H9 (cell line): ENCODE results near the gene OR5K4. TPM values are rescaled to one million over a fixed set of nuclear protein-coding genes. Genes with fewer than 3 reads are reported as not detected.

Source experiments
- DNase-seq: peaks from one replicate; pipeline ENCODE4 v3.0.0-alpha.2; 2017
- H2AFZ ChIP-seq: one replicate; pipeline ENCODE4 v1.6.1; 2013; ENCODE audit warnings: mild to moderate bottlenecking, low read length, control low read depth, moderate library complexity
- H2AK5ac ChIP-seq: 2 replicates; pipeline ENCODE4 v1.6.1; 2013; ENCODE audit warnings: low read length, control low read depth, mixed read lengths; ENCODE audit not compliant: insufficient read length
- H2BK120ac ChIP-seq: one replicate; pipeline ENCODE4 v1.6.1; 2013; ENCODE audit warnings: low read depth, mild to moderate bottlenecking, low read length, control low read depth, inconsistent platforms; ENCODE audit not compliant: poor library complexity, severe bottlenecking
- H2BK12ac ChIP-seq: 2 replicates; pipeline ENCODE4 v1.6.1; 2013; ENCODE audit warnings: low read length, control low read depth, mixed read lengths, low read depth; ENCODE audit not compliant: insufficient read length
- H2BK15ac ChIP-seq: 2 replicates; pipeline ENCODE4 v1.6.1; 2013; ENCODE audit warnings: low read depth, low read length, control low read depth
- H2BK20ac ChIP-seq: one replicate; pipeline ENCODE4 v1.6.1; 2013; ENCODE audit warnings: low read depth, mild to moderate bottlenecking, low read length, control low read depth, inconsistent platforms; ENCODE audit not compliant: poor library complexity, severe bottlenecking
- H2BK5ac ChIP-seq: 2 replicates; pipeline ENCODE4 v1.6.1; 2013; ENCODE audit warnings: low read length, control low read depth, mixed read lengths; ENCODE audit not compliant: insufficient read length
- H3K14ac ChIP-seq: 2 replicates; pipeline ENCODE4 v1.6.1; 2013; ENCODE audit warnings: low read length, control low read depth; ENCODE audit not compliant: insufficient read depth
- H3K18ac ChIP-seq: 2 replicates; pipeline ENCODE4 v1.6.1; 2013; ENCODE audit warnings: low read depth, mild to moderate bottlenecking, mixed read lengths, low read length, control low read depth; ENCODE audit not compliant: insufficient read length
- H3K23ac ChIP-seq: 2 replicates; pipeline ENCODE4 v1.6.1; 2013; ENCODE audit warnings: low read length, control low read depth, mixed read lengths, low read depth; ENCODE audit not compliant: insufficient read length
- H3K23me2 ChIP-seq: 2 replicates; pipeline ENCODE4 v1.6.1; 2013; ENCODE audit warnings: low read depth, mild to moderate bottlenecking, mixed read lengths, low read length, control low read depth; ENCODE audit not compliant: insufficient read length, poor library complexity, severe bottlenecking
- H3K27ac ChIP-seq: 2 replicates; pipeline ENCODE4 v1.5.1; 2013; ENCODE audit warnings: low read length, control low read depth, mixed read lengths, low read depth; ENCODE audit not compliant: insufficient read length
- H3K27me3 ChIP-seq: 2 replicates; pipeline ENCODE4 v1.6.1; 2013; ENCODE audit warnings: low read length, control low read depth, inconsistent platforms; ENCODE audit not compliant: insufficient read depth
- H3K4ac ChIP-seq: 2 replicates; pipeline ENCODE4 v1.6.1; 2013; ENCODE audit warnings: low read depth, mild to moderate bottlenecking, control low read depth, inconsistent platforms, low read length, moderate library complexity
- H3K4me1 ChIP-seq: 2 replicates; pipeline ENCODE4 v1.6.1; 2013; ENCODE audit warnings: low read length, control low read depth, inconsistent platforms; ENCODE audit not compliant: insufficient read depth
- H3K4me2 ChIP-seq: 2 replicates; pipeline ENCODE4 v1.6.1; 2013; ENCODE audit warnings: low read length, control low read depth, mixed read lengths; ENCODE audit not compliant: insufficient read length, insufficient read depth
- H3K56ac ChIP-seq: 2 replicates; pipeline ENCODE4 v1.6.1; 2013; ENCODE audit warnings: low read depth, mild to moderate bottlenecking, mixed read lengths, low read length, control low read depth; ENCODE audit not compliant: insufficient read length
- H3K79me1 ChIP-seq: 2 replicates; pipeline ENCODE4 v1.6.1; 2013; ENCODE audit warnings: low read depth, mild to moderate bottlenecking, moderate library complexity, low read length, control low read depth, inconsistent platforms; ENCODE audit not compliant: insufficient read depth, poor library complexity, severe bottlenecking
- H3K79me2 ChIP-seq: 2 replicates; pipeline ENCODE4 v1.6.1; 2013; ENCODE audit warnings: low read length, control low read depth, inconsistent platforms; ENCODE audit not compliant: insufficient read depth
- H3K9ac ChIP-seq: 2 replicates; pipeline ENCODE4 v1.6.1; 2013; ENCODE audit warnings: low read length, control low read depth, mixed read lengths; ENCODE audit not compliant: insufficient read length; ENCODE audit errors: extremely low read depth
- H3K9me3 ChIP-seq: one replicate; pipeline ENCODE4 v1.6.1; 2013; ENCODE audit warnings: low read depth, low read length, inconsistent platforms; ENCODE audit not compliant: control insufficient read depth
- H3T11ph ChIP-seq: one replicate; pipeline ENCODE4 v1.6.1; 2013; ENCODE audit warnings: mild to moderate bottlenecking, low read length, control low read depth, inconsistent platforms
- H4K20me1 ChIP-seq: one replicate; pipeline ENCODE4 v1.6.1; 2013; ENCODE audit not compliant: control insufficient read depth, insufficient read length, insufficient read depth
- H4K5ac ChIP-seq: 2 replicates; pipeline ENCODE4 v1.6.1; 2013; ENCODE audit warnings: low read depth, mild to moderate bottlenecking, mixed read lengths, low read length, control low read depth; ENCODE audit not compliant: insufficient read length
- H4K8ac ChIP-seq: replicated peaks from 2 replicates; pipeline ENCODE4 v1.6.1; 2013; ENCODE audit warnings: low read length, control low read depth, mixed read lengths, low read depth; ENCODE audit not compliant: insufficient read length
- H4K91ac ChIP-seq: 2 replicates; pipeline ENCODE4 v1.6.1; 2013; ENCODE audit warnings: low read depth, mild to moderate bottlenecking, moderate library complexity, mixed read lengths, low read length, control low read depth; ENCODE audit not compliant: insufficient read length
- H3K27ac Mint-ChIP-seq, 3 experiments: 2 replicates in 2 of 3; 3 replicates in 1 of 3; pipeline ENCODE4 v1.8.0; 2020 to 2021; ENCODE audit warnings: mixed read lengths in 3 of 3, mild to moderate bottlenecking in 1 of 3, moderate library complexity in 1 of 3
- H3K27me3 Mint-ChIP-seq: 2 replicates; pipeline ENCODE4 v1.8.0; 2021; ENCODE audit warnings: low read depth, mild to moderate bottlenecking, moderate library complexity, mixed read lengths
- H3K36me3 Mint-ChIP-seq, 3 experiments: 2 replicates in 2 of 3; 3 replicates in 1 of 3; pipeline ENCODE4 v1.8.0; 2020 to 2021; ENCODE audit warnings: low read depth in 3 of 3, mixed read lengths in 3 of 3; ENCODE audit not compliant: insufficient read depth in 1 of 3
- H3K4me1 Mint-ChIP-seq, 2 experiments: 2 replicates each; pipeline ENCODE4 v1.8.0; 2020; ENCODE audit warnings: mixed read lengths in 2 of 2
- H3K4me3 Mint-ChIP-seq, 2 experiments: 2 replicates in 1 of 2; 3 replicates in 1 of 2; pipeline ENCODE4 v1.8.0; 2020 to 2021; ENCODE audit warnings: mild to moderate bottlenecking in 2 of 2, mixed read lengths in 2 of 2, moderate library complexity in 1 of 2
- H3K9me3 Mint-ChIP-seq, 2 experiments: 2 replicates in 1 of 2; 3 replicates in 1 of 2; pipeline ENCODE4 v1.8.0; 2020; ENCODE audit warnings: mild to moderate bottlenecking in 2 of 2, mixed read lengths in 2 of 2, moderate library complexity in 1 of 2
- CTCF ChIP-seq: fragments of 200-600 bp; sonication (generic); conservative IDR thresholded peaks from 3 replicates; pipeline ENCODE4 v1.8.0; 2021; ENCODE audit warnings: antibody characterized with exemption, mild to moderate bottlenecking
- total RNA-seq: library from RNA; stranded (reverse); gene quantifications from 2 replicates; pipeline ENCODE4 v1.2.1, GENCODE V29; 2021

OR5K4 gene
- total RNA-seq, 1 experiment from 2014 or later, result not detected

- no peak for DNase-seq
- H3K4me3 Mint-ChIP-seq, result no peak overlapping the region
- no peaks in the 10 kb centered on the region for H3K23me2 ChIP-seq
- H2AK5ac ChIP-seq, result no peak overlapping the region
- H3K9me3 ChIP-seq, result no peaks in the 10 kb centered on the region
- no peak overlapping the region for H3K56ac ChIP-seq
- H3K4me1 Mint-ChIP-seq, result no peaks in the 10 kb centered on the region
- H2BK5ac ChIP-seq, result no peak overlapping the region
- no peak overlapping the region for H4K91ac ChIP-seq
- H3K27me3 ChIP-seq, result no peaks in the 10 kb centered on the region
- no peak overlapping the region for H2BK120ac ChIP-seq
- H3K27ac ChIP-seq, result no peak overlapping the region
- H4K8ac ChIP-seq, result no peak overlapping the region
- H4K20me1 ChIP-seq, result no peaks in the 10 kb centered on the region
- no peak overlapping the region for H4K5ac ChIP-seq
- no peak overlapping the region for H2BK12ac ChIP-seq
- H3K14ac ChIP-seq, result no peak overlapping the region
- no peak overlapping the region for H2BK15ac ChIP-seq
- H3K4me1 ChIP-seq, result no peaks in the 10 kb centered on the region
- H3K36me3 Mint-ChIP-seq, result no peaks in the 10 kb centered on the region
- no peak overlapping the region for H3K4me2 ChIP-seq
- no peaks in the 10 kb centered on the region for H3K79me2 ChIP-seq
- H2AFZ ChIP-seq, result no peak overlapping the region
- no peak overlapping the region for H3K9ac ChIP-seq
- H3K9me3 Mint-ChIP-seq, result no peaks in the 10 kb centered on the region; a peak in 1 of 5 replicates
- no peak overlapping the region for H2BK20ac ChIP-seq
- no peaks in the 10 kb centered on the region for H3K79me1 ChIP-seq
- no peak overlapping the region for H3K23ac ChIP-seq
- no peak overlapping the region for H3K4ac ChIP-seq
- no peak overlapping the region for H3T11ph ChIP-seq
- no peaks in the 10 kb centered on the region for H3K27me3 Mint-ChIP-seq
- H3K18ac ChIP-seq, result no peak overlapping the region
- no peak for TF ChIP-seq CTCF
- no peak overlapping the region for H3K27ac Mint-ChIP-seq
Measured at GRCh38 chr3:98371853-98372252, 18.2 kb downstream of the OR5K4 start.
